Kidney (tissue), 14 donors: ENCODE data around the gene ALAS1. TPM values are rescaled to one million over a fixed set of nuclear protein-coding genes. Genes with fewer than 3 reads are reported as not detected.

ENCODE experiments used
- DNase-seq, 5 donors: peaks; one replicate each; pipeline ENCODE4 v3.0.0-alpha.2; 2013 to 2020
- FAIRE-seq: peaks from 2 replicates; lab custom pipeline; 2012; peaks lifted over from hg19 to GRCh38; lab: Jason Lieb, UNC
- H3K27ac ChIP-seq, 2 donors: one replicate each; pipeline ENCODE4 v1.7.0; 2013; ENCODE audit warnings: low read depth in 2 of 2, low read length in 2 of 2, inconsistent platforms in 1 of 2
- H3K27me3 ChIP-seq: one replicate; pipeline ENCODE4 v1.7.1; 2013; ENCODE audit warnings: low read length, inconsistent platforms; ENCODE audit not compliant: control insufficient read depth, insufficient read depth
- H3K36me3 ChIP-seq, 3 donors: one replicate each; pipeline versions ENCODE4 v1.7.0 to v1.7.1; 2013; ENCODE audit warnings: low read length in 3 of 3, control low read depth in 1 of 3, inconsistent platforms in 1 of 3; ENCODE audit not compliant: insufficient read depth in 3 of 3, control insufficient read depth in 2 of 3
- H3K4me1 ChIP-seq, 3 donors: one replicate each; pipeline versions ENCODE4 v1.7.0 to v1.7.1; 2013; ENCODE audit warnings: low read length in 3 of 3, inconsistent platforms in 1 of 3, low read depth in 1 of 3; ENCODE audit not compliant: control insufficient read depth in 2 of 3, insufficient read depth in 2 of 3
- H3K4me3 ChIP-seq, 3 donors: one replicate each; pipeline versions ENCODE4 v1.7.0 to v1.8.1; 2013; ENCODE audit warnings: low read length in 3 of 3, control low read depth in 1 of 3, inconsistent platforms in 1 of 3
- H3K9ac ChIP-seq, 3 donors: one replicate each; pipeline versions ENCODE4 v1.7.0 to v1.7.1; 2013; ENCODE audit warnings: low read length in 3 of 3, control low read depth in 1 of 3, inconsistent platforms in 1 of 3
- H3K9me3 ChIP-seq, 3 donors: one replicate each; pipeline versions ENCODE4 v1.7.0 to v1.7.1; 2013; ENCODE audit warnings: low read length in 3 of 3, control low read depth in 1 of 3, inconsistent platforms in 1 of 3; ENCODE audit not compliant: control insufficient read depth in 2 of 3, insufficient read depth in 1 of 3
- CTCF ChIP-seq: IDR thresholded peaks from 3 replicates; pipeline ENCODE4 v1.5.1; 2012; ENCODE audit warnings: mild to moderate bottlenecking, moderate library complexity, borderline replicate concordance; ENCODE audit not compliant: insufficient read depth; ENCODE audit errors: extremely low read depth
- intact Hi-C: fragments of 100-400 bp; cut with DNase I; formaldehyde crosslinking; loops from one replicate; pipeline ENCODE4 v1.11.1; 2022
- polyA plus RNA-seq: library from polyadenylated mRNA; stranded (reverse); fragments of 350-450 nt; fragmentation: Illumina TruSeq; extraction: RNeasy Lipid Tissue Mini Kit (QIAGEN cat#74804); gene quantifications from one replicate; pipeline ENCODE4 v1.2.3, GENCODE V29; 2014; ENCODE audit warnings: low read depth, low replicate concordance; ENCODE audit not compliant: insufficient read depth
- total RNA-seq: library from RNA; stranded (reverse); fragmentation: NEBNext Ultra II Directional; extraction: Animal tissue kit (Norgen Biotek cat#: 25700); gene quantifications from one replicate; pipeline ENCODE4 v1.2.1, GENCODE V29; 2021
- donor health status: control.
- donor health status: control.
- donor health status: control.
- donor health status: control.
- donor health status: control.
- donor health status: DM: yes; HTN: yes; CAD: no.
- donor health status: Normal renal cell carcinoma (clear cell type).

ALAS1 gene
- total and polyA plus RNA-seq, 2 donors from 2014 or later: 42.8 to 77.2 TPM

GRCh38 chr3:52190294-52191074 lies 7.5 kb upstream of the ALAS1 start:
- H3K9ac ChIP-seq: no peak overlapping the region
- FAIRE-seq (no peak), DNase-seq (peak in 1 of 5 donors; percentile 84)

GRCh38 chr3:52191663-52192062 lies 6.3 kb upstream of the ALAS1 start:
- TF ChIP-seq CTCF: no peak
- no peaks in the 10 kb centered on the region for H3K9me3 ChIP-seq
- H3K27ac ChIP-seq: no peak overlapping the region
- H3K27me3 ChIP-seq: no peaks in the 10 kb centered on the region
- no peak overlapping the region for H3K4me3 ChIP-seq
- FAIRE-seq (no peak), DNase-seq (no peak)
- no peaks in the 10 kb centered on the region for H3K36me3 ChIP-seq
- intact Hi-C loops: no loop called here
- peaks cover 0 to 17% (median 0%) of the 10 kb centered on the region in 3 donors for H3K4me1 ChIP-seq
- H3K9ac ChIP-seq: no peak overlapping the region

More at GRCh38 chr3:52190294-52191074, 7.5 kb upstream of the ALAS1 start:
- no peak for TF ChIP-seq CTCF
- Histone ChIP-seq H3K4me1 (peaks cover 0 to 17% (median 0%) of the 10 kb centered on the region in 3 donors), H3K36me3 (no peaks in the 10 kb centered on the region), H3K9me3 (no peaks in the 10 kb centered on the region), H3K27ac (peak overlapping the region; percentile 26 to 43), H3K27me3 (no peaks in the 10 kb centered on the region), H3K4me3 (no peak overlapping the region)
- intact Hi-C loops: no loop called here

- Histone ChIP-seq H3K9ac (no peak overlapping the region), H3K27ac (no peak overlapping the region), H3K36me3 (no peaks in the 10 kb centered on the region), H3K27me3 (no peaks in the 10 kb centered on the region), H3K4me3 (no peak overlapping the region), H3K4me1 (peaks cover 3 to 25% (median 7%) of the 10 kb centered on the region in 3 donors), H3K9me3 (no peaks in the 10 kb centered on the region)
- intact Hi-C loops: no loop called here
- no peak for TF ChIP-seq CTCF
- no peak for FAIRE-seq
- DNase-seq: no peak
Observed at GRCh38 chr3:52193065-52193464, 4.9 kb upstream of the ALAS1 start.
